Astrocyte (in vitro differentiated cells and primary cell): Measurements from ENCODE around the gene CREM. TPM values are rescaled to one million over a fixed set of nuclear protein-coding genes. Genes with fewer than 3 reads are reported as not detected.

Source experiments
- DNase-seq: peaks from one replicate; pipeline ENCODE4 v3.0.0-alpha.2; 2010; ENCODE audit warnings: low read depth
- FAIRE-seq: peaks from 2 replicates; lab custom pipeline; 2011; peaks lifted over from hg19 to GRCh38; lab: Jason Lieb, UNC
- H2AFZ ChIP-seq: 2 replicates; pipeline ENCODE4 v1.6.0; 2012; ENCODE audit warnings: low read depth, low read length, inconsistent platforms
- H3K27ac ChIP-seq: 2 replicates; pipeline ENCODE4 v1.5.1; 2011; ENCODE audit warnings: low read depth, low read length, inconsistent platforms
- H3K27me3 ChIP-seq: 2 replicates; pipeline ENCODE4 v1.6.0; 2011; ENCODE audit warnings: low read length, inconsistent platforms; ENCODE audit not compliant: insufficient read depth
- H3K36me3 ChIP-seq: 2 replicates; pipeline ENCODE4 v1.5.1; 2011; ENCODE audit warnings: low read length, inconsistent platforms; ENCODE audit not compliant: insufficient read depth
- H3K4me1 ChIP-seq: 2 replicates; pipeline ENCODE4 v1.5.1; 2011; ENCODE audit warnings: low read length, inconsistent platforms; ENCODE audit not compliant: insufficient read depth
- H3K4me2 ChIP-seq: 2 replicates; pipeline ENCODE4 v1.6.0; 2012; ENCODE audit warnings: low read length, inconsistent platforms
- H3K4me3 ChIP-seq: 2 replicates; pipeline ENCODE4 v1.5.1; 2011; ENCODE audit warnings: low read depth, mild to moderate bottlenecking, low read length, inconsistent platforms; ENCODE audit not compliant: insufficient read depth
- H3K79me2 ChIP-seq: 2 replicates; pipeline ENCODE4 v1.6.0; 2012; ENCODE audit warnings: mild to moderate bottlenecking, low read length, inconsistent platforms; ENCODE audit not compliant: insufficient read depth
- H3K9ac ChIP-seq: 2 replicates; pipeline ENCODE4 v1.6.0; 2012; ENCODE audit warnings: mild to moderate bottlenecking, low read length, inconsistent platforms
- H3K9me3 ChIP-seq: 2 replicates; pipeline ENCODE4 v1.5.1; 2012; ENCODE audit warnings: low read depth, mild to moderate bottlenecking, low read length, inconsistent platforms; ENCODE audit not compliant: insufficient read depth
- H4K20me1 ChIP-seq: 2 replicates; pipeline ENCODE4 v1.6.0; 2012; ENCODE audit warnings: low read length, inconsistent platforms; ENCODE audit not compliant: insufficient read depth
- H3K27ac Mint-ChIP-seq: one replicate; pipeline ENCODE4 v1.8.0; 2021; ENCODE audit warnings: mild to moderate bottlenecking, mixed read lengths; ENCODE audit not compliant: unreplicated experiment
- H3K27me3 Mint-ChIP-seq: one replicate; pipeline ENCODE4 v1.8.0; 2021; ENCODE audit warnings: low read depth, mixed read lengths; ENCODE audit not compliant: unreplicated experiment
- H3K36me3 Mint-ChIP-seq: one replicate; pipeline ENCODE4 v1.8.0; 2021; ENCODE audit warnings: low read depth, mixed read lengths; ENCODE audit not compliant: unreplicated experiment
- H3K4me1 Mint-ChIP-seq: one replicate; pipeline ENCODE4 v1.8.0; 2021; ENCODE audit warnings: low read depth, mixed read lengths; ENCODE audit not compliant: unreplicated experiment
- H3K4me3 Mint-ChIP-seq: one replicate; pipeline ENCODE4 v1.8.0; 2021; ENCODE audit warnings: mild to moderate bottlenecking, moderate library complexity, mixed read lengths; ENCODE audit not compliant: unreplicated experiment
- H3K9me3 Mint-ChIP-seq: one replicate; pipeline ENCODE4 v1.8.0; 2021; ENCODE audit warnings: mild to moderate bottlenecking, mixed read lengths; ENCODE audit not compliant: unreplicated experiment
- CTCF ChIP-seq: IDR thresholded peaks from 2 replicates; pipeline ENCODE4 v1.5.1; 2011; ENCODE audit warnings: low read depth, mild to moderate bottlenecking, inconsistent platforms, low read length, moderate library complexity; ENCODE audit not compliant: insufficient read depth
- EZH2 ChIP-seq: IDR thresholded peaks from 2 replicates; pipeline ENCODE4 v1.6.1; 2012; ENCODE audit warnings: mild to moderate bottlenecking, low read length, inconsistent platforms; ENCODE audit not compliant: insufficient read depth
- total RNA-seq: library from RNA; stranded (reverse); gene quantifications from 2 replicates; pipeline ENCODE4 v1.2.1, GENCODE V29; 2021

CREM gene
- total RNA-seq, 1 donor from 2014 or later = 38.3 TPM

GRCh38 chr10:35089611-35090161, 37.0 kb upstream of the CREM start:
- Histone ChIP-seq H2AFZ (peak overlapping the region; percentile 29), H3K27ac (peak overlapping the region; percentile 88)

GRCh38 chr10:35090162-35090954, 36.3 kb upstream of the CREM start, which contains the start of gene CUL2:
TSS of gene CUL2 (minus strand) at chr10:35090341. CDS start at chr10:35071317, 19,024 bp downstream.
- H3K27ac ChIP-seq = peak within 1 kb of the TSS; percentile 88
- Mint-ChIP-seq H3K4me1 (peaks cover 2% of the 10 kb centered on the region), H3K9me3 (no peaks in the 10 kb centered on the region), H3K36me3 (no peaks in the 10 kb centered on the region), H3K4me3 (peak within 1 kb of the TSS; percentile 97), H3K27ac (peak within 1 kb of the TSS; percentile 87), H3K27me3 (no peaks in the 10 kb centered on the region)
- peak within 1 kb of the TSS; percentile 96 for H3K4me2 ChIP-seq
- no peak for FAIRE-seq
- peaks cover 50% of the 10 kb centered on the region for H3K79me2 ChIP-seq
- H3K27me3 ChIP-seq = no peaks in the 10 kb centered on the region
- H2AFZ ChIP-seq = peak within 1 kb of the TSS; percentile 96
- TF ChIP-seq EZH2 (no peak), CTCF (no peak)
- peak within 1 kb of the TSS; percentile 95 for H3K9ac ChIP-seq
- H3K4me3 ChIP-seq = peak within 1 kb of the TSS; percentile 83
- peaks cover 9% of the 10 kb centered on the region for H3K4me1 ChIP-seq
- no peaks in the 10 kb centered on the region for H3K36me3 ChIP-seq
- DNase-seq = peak; percentile 96
- H4K20me1 ChIP-seq = peaks cover 40% of the 10 kb centered on the region
- H3K9me3 ChIP-seq = peaks cover 3% of the 10 kb centered on the region

More at GRCh38 chr10:35089611-35090161, 37.0 kb upstream of the CREM start:
- FAIRE-seq = no peak
- H3K4me1 Mint-ChIP-seq = peaks cover 2% of the 10 kb centered on the region
- TF ChIP-seq CTCF (no peak), EZH2 (no peak)
- peaks cover 41% of the 10 kb centered on the region for H4K20me1 ChIP-seq
- H3K36me3 Mint-ChIP-seq = no peaks in the 10 kb centered on the region
- H3K9me3 Mint-ChIP-seq = no peaks in the 10 kb centered on the region
- H3K4me2 ChIP-seq = peak overlapping the region; percentile 96
- H3K4me3 Mint-ChIP-seq = peak overlapping the region; percentile 95
- H3K4me1 ChIP-seq = peaks cover 9% of the 10 kb centered on the region
- H3K9ac ChIP-seq = peak overlapping the region; percentile 95
- peak overlapping the region; percentile 80 for H3K27ac Mint-ChIP-seq
- DNase-seq = peak; percentile 32
- H3K9me3 ChIP-seq = peaks cover 3% of the 10 kb centered on the region
- H3K4me3 ChIP-seq = peak overlapping the region; percentile 83
- peaks cover 56% of the 10 kb centered on the region for H3K79me2 ChIP-seq
- no peaks in the 10 kb centered on the region for H3K36me3 ChIP-seq
- no peaks in the 10 kb centered on the region for H3K27me3 Mint-ChIP-seq
- H3K27me3 ChIP-seq = no peaks in the 10 kb centered on the region
